Peyer's patch (tissue), 4 donors: ENCODE measurements around the gene SERPINE2.

ENCODE experiments used
- POLR2A ChIP-seq, 2 donors: fragments of 450-650 bp; IDR thresholded peaks; one replicate each; pipeline ENCODE4 v1.5.1; 2017; ENCODE audit warnings: antibody characterized with exemption in 2 of 2, mild to moderate bottlenecking in 2 of 2, moderate library complexity in 2 of 2
- TF ChIP-seq, protein P1 (sequence below), 6 experiments: fragments of 450-650 bp in 4 of 6; fragments of 200-600 bp in 2 of 6; sonication (generic) in 1 of 6; IDR thresholded peaks; one replicate each; pipeline ENCODE4 v1.5.1; 2017 to 2019; ENCODE audit warnings: antibody characterized with exemption in 6 of 6, mild to moderate bottlenecking in 3 of 6, moderate library complexity in 1 of 6

DNA sequence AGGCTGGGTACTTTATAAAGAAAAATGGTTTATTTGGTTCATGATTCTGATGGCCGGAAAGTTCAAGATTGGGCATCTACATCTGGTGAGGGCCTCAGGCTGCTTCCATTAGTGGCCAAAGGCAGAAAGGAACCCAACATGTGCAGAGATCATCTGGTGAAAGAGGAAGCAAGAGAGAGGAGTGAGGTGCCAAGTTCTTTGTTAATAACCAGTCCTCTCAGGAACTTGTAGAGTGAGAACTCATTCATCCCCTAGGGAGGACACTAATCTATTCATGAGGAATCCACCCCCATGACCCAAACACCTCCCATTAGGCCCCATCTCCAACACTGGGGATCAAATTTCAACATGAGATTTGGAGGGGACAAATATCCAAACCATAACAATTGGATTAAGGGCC is 17.8 kb upstream of the SERPINE2 start:
- TF ChIP-seq, protein P1, sequence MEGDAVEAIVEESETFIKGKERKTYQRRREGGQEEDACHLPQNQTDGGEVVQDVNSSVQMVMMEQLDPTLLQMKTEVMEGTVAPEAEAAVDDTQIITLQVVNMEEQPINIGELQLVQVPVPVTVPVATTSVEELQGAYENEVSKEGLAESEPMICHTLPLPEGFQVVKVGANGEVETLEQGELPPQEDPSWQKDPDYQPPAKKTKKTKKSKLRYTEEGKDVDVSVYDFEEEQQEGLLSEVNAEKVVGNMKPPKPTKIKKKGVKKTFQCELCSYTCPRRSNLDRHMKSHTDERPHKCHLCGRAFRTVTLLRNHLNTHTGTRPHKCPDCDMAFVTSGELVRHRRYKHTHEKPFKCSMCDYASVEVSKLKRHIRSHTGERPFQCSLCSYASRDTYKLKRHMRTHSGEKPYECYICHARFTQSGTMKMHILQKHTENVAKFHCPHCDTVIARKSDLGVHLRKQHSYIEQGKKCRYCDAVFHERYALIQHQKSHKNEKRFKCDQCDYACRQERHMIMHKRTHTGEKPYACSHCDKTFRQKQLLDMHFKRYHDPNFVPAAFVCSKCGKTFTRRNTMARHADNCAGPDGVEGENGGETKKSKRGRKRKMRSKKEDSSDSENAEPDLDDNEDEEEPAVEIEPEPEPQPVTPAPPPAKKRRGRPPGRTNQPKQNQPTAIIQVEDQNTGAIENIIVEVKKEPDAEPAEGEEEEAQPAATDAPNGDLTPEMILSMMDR (IDR thresholded peaks at IDR 0.05): no peak
- no peak for TF ChIP-seq POLR2A (IDR thresholded peaks at IDR 0.05)
